Esophagus squamous epithelium (tissue), 4 donors: ENCODE data around the gene MAGI1.

Experiments
- POLR2A ChIP-seq, 4 donors: fragments of 450-650 bp; IDR thresholded peaks; one replicate each; pipeline ENCODE4 v1.6.1; 2017; ENCODE audit warnings: antibody characterized with exemption in 4 of 4, mild to moderate bottlenecking in 4 of 4, moderate library complexity in 3 of 4
- TF ChIP-seq, protein P1 (sequence below), 6 experiments: fragments of 450-650 bp in 4 of 6; fragments of 200-600 bp in 2 of 6; sonication (generic) in 2 of 6; IDR thresholded peaks; one replicate each; pipeline ENCODE4 v1.5.1; 2016 to 2019; ENCODE audit warnings: antibody characterized with exemption in 6 of 6, mild to moderate bottlenecking in 4 of 6, moderate library complexity in 4 of 6

DNA sequence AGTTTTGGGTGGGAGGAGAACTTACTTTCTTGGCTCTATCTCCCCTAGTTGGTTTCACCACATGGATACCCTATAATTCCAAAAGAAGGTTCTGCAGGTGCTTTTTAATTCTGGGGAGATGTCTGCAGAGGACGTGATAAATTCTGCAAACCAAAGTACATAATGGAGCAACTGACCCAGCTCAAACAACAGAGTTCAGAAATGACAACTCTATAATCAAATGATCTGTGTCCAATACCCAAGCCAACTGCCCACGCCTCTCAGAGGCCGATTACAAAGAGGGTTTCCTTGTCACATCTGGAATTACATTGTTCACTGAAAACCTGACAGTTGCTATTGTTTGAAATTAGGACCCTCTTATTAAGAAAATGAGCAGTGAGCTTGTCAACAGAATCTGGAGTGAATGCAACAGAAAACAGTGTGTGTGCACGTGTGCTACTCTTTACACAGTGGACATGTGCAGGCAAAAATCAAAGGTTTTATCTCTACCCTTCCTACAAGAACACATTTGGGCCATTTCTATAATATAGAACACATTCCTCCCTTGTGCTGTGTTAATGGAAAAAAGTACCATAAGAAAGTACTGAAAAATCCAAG is 593.0 kb downstream of the MAGI1 start:
- TF ChIP-seq, protein P1, sequence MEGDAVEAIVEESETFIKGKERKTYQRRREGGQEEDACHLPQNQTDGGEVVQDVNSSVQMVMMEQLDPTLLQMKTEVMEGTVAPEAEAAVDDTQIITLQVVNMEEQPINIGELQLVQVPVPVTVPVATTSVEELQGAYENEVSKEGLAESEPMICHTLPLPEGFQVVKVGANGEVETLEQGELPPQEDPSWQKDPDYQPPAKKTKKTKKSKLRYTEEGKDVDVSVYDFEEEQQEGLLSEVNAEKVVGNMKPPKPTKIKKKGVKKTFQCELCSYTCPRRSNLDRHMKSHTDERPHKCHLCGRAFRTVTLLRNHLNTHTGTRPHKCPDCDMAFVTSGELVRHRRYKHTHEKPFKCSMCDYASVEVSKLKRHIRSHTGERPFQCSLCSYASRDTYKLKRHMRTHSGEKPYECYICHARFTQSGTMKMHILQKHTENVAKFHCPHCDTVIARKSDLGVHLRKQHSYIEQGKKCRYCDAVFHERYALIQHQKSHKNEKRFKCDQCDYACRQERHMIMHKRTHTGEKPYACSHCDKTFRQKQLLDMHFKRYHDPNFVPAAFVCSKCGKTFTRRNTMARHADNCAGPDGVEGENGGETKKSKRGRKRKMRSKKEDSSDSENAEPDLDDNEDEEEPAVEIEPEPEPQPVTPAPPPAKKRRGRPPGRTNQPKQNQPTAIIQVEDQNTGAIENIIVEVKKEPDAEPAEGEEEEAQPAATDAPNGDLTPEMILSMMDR (IDR thresholded peaks at IDR 0.05), result no peak
- TF ChIP-seq POLR2A (IDR thresholded peaks at IDR 0.05), result no peak
